Stimulated activated CD8-positive, alpha-beta memory T cell treated with anti-CD3 and anti-CD28 coated beads, Interleukin-15, amount 100 ng/mL, for 4 hours (primary cell): ENCODE results near the gene PLCB1.
A peak's percentile ranks its signal among the peaks of the same experiment; 100 is the strongest.
"Not testable (repeated sequence)": the region's sequence is repeated elsewhere in the genome, so short reads cannot be mapped to it uniquely, and the experiment has no call there.

Experiments used
- DNase-seq, 2 donors: peaks; one replicate each; pipeline ENCODE4 v3.0.0-alpha.2; 2020; ENCODE audit warnings: low read depth in 2 of 2

PLCB1 gene

GRCh38 chr20:8402798-8403197 lies 270.7 kb downstream of the PLCB1 start:
- DNase-seq: no peak

GRCh38 chr20:8404912-8405635 lies 273.0 kb downstream of the PLCB1 start:
- DNase-seq: no peak

DNA sequence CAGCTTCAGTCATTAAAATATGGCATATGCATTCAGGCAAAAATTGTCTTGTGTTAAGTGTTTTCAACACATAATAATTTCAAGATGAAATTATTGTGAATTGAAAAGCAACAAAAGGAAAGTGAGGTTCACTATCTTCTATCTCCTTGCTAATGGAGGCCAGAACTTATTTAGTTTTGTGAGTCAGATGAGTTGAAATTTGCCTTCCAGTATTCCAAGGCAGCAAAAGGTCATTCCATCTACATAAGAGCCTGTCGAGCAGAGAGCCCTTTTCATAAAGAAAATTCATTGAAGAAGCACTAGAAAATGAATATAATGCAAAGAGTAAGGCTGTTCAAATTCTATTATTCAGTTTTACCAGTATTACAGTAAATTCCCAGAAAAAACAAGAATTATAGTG lies 274.3 kb downstream of the PLCB1 start:
- DNase-seq: no peak

DNA sequence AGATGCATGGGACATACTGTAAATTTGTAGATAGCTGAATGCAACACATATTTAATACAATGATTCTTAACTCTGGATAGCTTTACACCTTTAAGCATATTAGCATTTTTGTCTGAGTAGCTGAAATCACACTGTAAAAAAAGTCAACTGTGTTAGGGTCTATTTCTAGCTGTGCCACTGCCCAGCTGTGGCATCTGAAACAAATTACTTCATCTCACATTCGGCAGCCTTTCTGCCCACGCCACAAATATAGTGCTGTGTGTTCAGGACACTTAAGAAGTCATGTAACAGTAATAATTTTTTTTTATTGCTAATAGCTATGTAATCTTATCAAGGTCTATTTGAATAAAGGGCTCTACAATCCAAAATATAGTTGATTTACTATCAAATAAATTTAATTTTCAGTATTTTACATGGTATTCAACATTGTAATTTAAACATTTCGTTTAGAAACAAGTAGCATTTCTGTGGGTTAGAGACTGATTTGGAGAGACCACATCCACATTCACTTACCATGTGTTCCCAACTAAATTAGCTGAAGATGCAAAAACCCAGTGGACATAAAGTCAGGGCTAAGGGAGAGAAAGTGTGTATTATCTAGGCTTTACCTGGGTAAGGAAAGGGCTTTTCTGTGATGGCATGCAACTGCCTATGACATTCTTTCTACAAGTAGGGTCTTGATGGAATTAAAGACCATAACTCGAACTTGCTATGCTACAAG lies 276.7 kb downstream of the PLCB1 start:
- DNase-seq: no peak

- DNase-seq: no peak
Observed at GRCh38 chr20:8413691-8414090, 281.6 kb downstream of the PLCB1 start.

DNA sequence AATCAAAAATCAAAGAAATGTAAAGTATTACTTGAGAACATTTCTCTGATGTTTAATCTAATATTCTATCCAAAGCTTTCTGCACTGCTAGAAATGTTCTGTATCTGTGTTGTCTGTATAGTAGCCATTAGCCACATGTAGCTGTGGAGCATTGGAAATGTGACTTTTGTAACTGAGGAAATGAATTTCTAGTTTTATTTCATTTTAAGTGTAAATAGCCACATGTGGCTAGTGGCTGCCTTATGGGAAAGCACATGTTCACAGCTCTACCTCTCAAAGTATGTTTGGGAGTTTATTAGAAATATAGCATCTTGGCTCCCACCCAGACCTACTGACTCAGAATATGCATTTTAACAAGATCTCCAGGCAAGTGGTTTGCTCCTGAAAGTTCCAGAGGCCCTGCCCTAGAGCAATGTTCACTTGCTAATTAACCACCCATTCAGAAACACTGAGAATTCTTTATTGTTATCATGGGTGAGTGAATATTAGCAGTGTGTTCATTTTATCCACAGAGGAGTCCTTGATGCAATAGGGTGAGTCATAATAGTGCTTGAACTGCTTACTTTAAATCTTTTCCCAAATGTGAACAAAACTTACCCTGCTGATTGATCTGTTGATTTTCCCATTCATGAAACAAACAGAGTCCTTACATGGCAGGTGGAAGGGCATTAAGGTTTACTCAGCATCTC lies 282.7 kb downstream of the PLCB1 start:
- DNase-seq: no peak

DNA sequence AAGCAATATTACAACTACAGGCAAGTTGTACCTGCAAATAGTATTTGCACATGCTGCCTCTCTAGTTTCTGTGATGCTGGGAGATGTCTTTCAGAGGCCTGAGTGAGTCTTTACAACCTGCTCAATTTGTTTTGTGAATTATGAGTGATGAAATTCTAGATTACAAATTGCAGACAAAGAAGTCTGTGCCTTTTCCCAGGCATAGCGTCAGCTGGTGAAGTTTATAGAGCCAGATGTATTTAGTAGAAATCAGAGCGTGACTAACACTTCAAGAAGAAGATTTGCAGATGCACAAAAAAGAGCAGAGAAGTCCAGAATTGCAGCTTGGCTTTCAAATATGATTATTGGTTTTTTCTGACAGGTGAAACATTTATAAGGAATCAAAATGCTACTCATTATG lies 289.9 kb downstream of the PLCB1 start:
- no peak for DNase-seq

DNA sequence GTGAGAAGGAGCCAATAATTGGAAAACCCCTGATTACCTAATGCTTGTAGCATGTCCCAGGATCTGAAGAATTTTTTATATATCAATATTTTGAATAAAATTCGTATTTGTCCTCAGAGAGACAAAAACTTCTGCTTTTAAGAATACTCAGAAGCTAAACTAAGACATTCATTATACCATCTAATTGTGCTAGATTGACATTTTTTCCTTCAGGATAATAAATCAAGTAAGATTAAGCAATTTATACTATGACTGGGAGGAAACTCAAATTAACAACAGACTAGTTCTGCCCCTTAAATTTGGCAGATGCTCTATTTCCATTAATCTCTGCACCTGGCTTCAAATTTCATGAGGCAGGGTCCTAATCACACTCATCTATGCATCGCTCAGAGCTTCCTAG lies 291.4 kb downstream of the PLCB1 start:
- DNase-seq: no peak

GRCh38 chr20:8424010-8424409 lies 291.9 kb downstream of the PLCB1 start:
- no peak for DNase-seq

DNA sequence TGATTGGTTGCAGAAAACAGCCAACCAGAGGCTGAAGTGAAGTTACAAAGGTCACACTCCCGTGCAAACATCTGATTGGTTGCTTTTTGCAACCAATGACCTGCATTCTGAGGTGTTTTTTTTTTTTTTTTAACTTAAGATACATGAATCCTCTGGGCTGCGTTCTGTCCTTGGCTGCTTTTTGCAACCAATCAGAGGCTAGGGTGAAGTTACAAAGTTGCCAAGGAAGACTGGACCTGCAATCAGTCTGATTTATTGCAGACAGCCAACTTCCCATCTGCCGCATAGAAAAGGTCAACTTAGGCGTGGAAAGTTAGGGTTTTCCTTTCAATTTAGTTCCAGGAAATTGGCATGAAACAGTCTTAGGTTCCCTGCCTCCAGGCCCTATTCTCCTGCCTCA lies 292.9 kb downstream of the PLCB1 start:
- no peak for DNase-seq

GRCh38 chr20:8425802-8426201 lies 293.7 kb downstream of the PLCB1 start:
- DNase-seq: no peak

DNA sequence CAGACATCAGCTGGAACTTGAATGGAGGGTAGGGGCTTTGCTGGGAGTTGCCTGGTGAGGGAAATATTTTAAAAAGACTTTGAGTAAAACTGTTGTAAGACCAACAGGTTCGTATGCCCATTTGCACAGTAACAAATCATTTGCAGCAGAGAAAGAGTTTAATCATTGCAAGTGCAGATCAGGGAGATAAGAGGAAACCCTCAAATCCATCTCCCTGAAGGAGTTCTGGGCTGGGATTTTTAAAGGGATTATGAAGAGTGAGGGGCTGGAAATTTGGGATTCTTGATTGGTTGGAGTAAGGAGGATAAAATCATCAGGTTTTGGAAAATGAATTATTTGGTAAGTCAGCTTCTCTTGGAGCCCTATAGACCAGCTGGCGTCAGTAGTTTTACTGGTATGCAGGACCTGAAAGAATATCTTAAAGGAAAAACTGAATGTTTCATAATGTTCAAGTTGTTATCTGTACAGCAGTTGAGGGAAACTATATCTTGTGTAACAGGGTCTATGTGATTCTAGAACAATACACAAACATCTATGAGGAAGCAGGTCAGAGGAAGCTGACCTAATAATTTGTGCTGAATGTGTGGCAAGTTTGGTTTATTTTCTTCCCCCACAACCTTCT lies 295.5 kb downstream of the PLCB1 start:
- DNase-seq: no peak

GRCh38 chr20:8428988-8429387 lies 296.9 kb downstream of the PLCB1 start:
- DNase-seq: peak in 1 of 2 donors; percentile 3

DNA sequence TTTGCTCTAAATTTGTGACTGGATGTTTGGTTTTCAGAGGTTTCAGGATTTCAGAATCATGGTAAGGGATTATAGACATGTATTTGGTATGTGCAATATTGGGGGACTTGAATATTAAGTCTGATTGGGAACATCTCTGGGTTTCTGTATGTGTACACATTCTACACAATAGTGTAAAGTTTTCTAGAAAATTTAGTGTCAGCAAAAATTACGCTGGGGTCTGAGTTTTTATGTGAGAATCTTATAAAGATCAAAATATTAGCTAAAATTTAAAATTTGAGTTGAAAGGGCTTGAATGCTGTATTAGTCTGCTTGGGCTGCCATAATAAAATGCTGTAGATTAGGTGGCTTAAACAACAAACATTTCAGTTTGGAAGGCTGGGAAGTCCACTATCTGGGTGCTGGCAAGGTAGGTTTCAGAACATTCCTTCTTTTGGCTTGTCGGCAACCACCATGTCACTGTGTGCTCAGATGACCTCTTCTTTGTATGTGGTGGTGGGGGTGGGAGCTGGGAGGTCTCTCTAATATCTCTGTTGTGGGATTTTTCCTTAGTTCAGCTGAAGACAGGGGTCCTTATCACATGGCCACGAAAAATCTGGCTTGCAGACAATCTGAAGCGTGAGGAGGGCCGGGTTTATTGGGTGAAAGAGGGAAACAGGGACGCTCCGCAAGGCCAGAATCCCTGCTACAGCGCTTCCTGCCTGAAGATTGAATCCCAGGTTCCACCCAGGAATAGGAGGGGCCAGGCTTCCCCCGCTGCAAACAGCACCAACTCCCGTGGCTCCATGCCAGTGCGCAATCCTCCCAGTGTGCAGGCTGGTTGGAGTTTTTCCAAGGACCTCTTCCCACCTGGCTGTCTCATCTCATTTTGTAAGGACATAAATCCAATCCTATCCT lies 299.7 kb downstream of the PLCB1 start:
- no peak for DNase-seq

DNA sequence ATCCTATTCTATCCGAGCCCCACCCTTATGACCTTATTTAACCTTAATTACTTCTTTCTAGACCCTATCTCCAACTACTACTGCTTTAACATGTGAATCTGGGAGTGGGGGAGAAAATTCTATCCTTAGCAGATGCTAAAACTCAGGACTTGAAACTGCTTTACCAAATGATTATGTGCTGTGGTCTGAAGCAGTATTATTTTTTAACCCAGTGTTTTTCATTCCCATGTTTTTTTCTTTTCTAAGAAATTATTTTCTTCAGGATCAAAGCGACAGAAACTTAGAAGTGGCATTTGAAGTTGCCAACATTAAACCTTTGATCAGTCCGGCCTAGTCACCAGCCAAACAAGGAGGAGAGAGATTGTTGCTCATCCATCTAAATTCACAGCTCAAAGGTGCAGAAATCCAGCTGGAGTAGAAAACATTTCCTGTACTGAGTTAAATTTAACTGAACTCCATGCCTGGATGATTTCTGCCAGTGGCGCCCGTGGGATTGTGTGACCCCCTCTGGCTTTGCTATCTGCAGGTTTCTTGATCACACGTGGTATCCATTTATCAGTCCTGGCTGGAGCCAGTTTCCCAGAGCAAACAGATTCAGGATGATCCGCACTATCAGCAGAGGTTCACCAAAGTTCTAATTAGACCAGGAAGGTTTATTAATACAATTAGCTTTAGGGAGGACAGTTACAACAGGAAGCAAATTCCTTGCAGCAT lies 300.5 kb downstream of the PLCB1 start:
- DNase-seq: no peak

DNA sequence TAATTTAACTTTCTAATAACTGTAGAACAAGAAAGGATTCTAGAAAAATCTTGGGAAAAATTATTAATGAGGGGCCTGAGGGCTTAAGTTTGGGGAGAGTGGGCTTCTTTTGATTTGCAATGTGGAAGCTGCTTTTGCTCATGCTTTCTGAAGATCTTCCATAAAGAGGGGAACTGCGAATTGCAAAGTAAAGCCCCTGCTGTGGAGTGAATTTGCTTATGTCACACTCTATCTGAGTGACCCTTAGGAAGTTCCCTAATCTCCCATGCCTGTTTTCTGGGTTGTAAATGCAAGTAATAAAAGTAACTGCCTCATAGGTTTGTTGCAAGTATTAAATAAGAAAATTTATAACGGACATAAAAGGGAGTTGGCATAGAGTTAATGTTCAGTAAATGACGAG lies 301.2 kb downstream of the PLCB1 start:
- no peak for DNase-seq

- no peak for DNase-seq
Observed at GRCh38 chr20:8434326-8434876, 302.3 kb downstream of the PLCB1 start.

GRCh38 chr20:8435285-8436035 lies 303.4 kb downstream of the PLCB1 start:
- DNase-seq: no peak

- not testable (repeated sequence) for DNase-seq
Observed at GRCh38 chr20:8436938-8437337, 304.9 kb downstream of the PLCB1 start.

- no peak for DNase-seq
Observed at GRCh38 chr20:8438748-8439147, 306.7 kb downstream of the PLCB1 start.
